Activated CD4-positive, alpha-beta T cell treated with anti-CD3 and anti-CD28 coated beads, Interleukin-2, Interleukin-4, amounts not matched to agents 100 ng/mL and 50 ng/mL, durations not matched to agents 16 hours and 8 hours (primary cell): ENCODE measurements around the gene POLN.
"Not testable (repeated sequence)": the region's sequence is repeated elsewhere in the genome, so short reads cannot be mapped to it uniquely, and the experiment has no call there.

Experiments used
- DNase-seq: peaks from one replicate; pipeline ENCODE4 v3.0.0-alpha.2; 2020; ENCODE audit warnings: low spot score

Gene POLN

GRCh38 chr4:2220016-2220630, 21.8 kb downstream of the POLN start:
- DNase-seq, result peak; percentile 75

GRCh38 chr4:2219233-2219760, 22.6 kb downstream of the POLN start:
- DNase-seq, result no peak

DNA sequence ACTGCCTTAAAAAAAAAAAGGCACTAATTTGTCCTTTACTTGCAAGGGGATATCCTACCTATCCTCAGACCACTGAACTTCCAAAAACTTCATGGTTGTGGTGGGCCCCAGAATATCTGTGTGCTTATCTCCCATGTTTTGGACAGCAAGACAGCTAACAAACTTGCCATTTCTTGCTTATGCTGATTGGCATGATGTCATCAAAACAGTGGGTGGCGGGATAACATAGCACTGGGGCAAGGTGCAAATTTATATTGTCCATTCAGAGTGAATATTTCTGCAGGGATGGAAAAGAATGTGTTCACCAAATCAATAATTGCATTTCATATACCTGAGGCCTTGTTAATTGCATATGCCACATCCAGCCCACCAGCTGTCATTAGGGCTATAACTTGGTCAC, 23.5 kb downstream of the POLN start:
- DNase-seq, result no peak

DNA sequence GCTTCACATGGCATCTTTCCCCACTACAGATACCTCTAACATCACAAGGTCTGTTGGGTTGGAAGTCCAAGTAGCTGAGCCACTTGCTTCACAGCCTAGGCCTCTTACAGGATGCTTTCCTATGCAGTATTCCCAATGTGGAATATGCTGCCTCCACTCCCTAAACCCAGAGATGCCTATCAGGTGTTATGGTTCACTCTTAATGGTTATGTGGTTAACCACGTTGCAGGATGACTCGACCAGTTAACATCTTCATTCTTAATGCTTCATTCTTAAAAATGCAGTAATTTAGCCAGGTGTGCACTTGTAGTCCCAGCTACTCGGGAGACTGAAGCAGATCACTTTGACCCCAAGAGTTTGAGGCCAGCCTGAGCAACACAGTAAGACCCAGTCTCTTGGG, 24.2 kb downstream of the POLN start:
- no peak for DNase-seq

DNA sequence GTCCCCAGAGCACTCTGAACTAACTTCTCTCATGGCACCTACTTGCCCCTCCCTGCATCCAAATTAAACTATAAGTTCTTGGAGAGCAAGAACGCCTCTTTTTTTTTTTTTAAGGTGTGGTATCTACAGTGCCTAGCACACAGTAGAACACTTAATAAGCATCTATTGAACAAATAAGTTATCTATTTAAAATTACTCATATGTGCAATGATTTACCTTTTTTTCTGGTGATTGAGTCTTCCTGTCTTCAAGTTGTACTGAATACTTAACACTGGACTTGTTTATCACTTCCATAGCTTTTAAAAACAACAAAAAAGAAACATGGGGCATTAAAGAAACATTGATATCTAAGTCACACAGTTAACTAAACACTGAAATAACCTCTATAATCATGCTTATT, 29.1 kb downstream of the POLN start:
- no peak for DNase-seq

- not testable (repeated sequence) for DNase-seq
Measured at GRCh38 chr4:2202789-2203188, 39.1 kb downstream of the POLN start.

GRCh38 chr4:2194496-2194895, 47.4 kb downstream of the POLN start:
- no peak for DNase-seq

- no peak for DNase-seq
Measured at GRCh38 chr4:2193326-2193725, 48.6 kb downstream of the POLN start.

GRCh38 chr4:2186865-2187172, 55.1 kb downstream of the POLN start:
- no peak for DNase-seq

- DNase-seq, result no peak
Measured at GRCh38 chr4:2186133-2186864, 55.6 kb downstream of the POLN start.

DNA sequence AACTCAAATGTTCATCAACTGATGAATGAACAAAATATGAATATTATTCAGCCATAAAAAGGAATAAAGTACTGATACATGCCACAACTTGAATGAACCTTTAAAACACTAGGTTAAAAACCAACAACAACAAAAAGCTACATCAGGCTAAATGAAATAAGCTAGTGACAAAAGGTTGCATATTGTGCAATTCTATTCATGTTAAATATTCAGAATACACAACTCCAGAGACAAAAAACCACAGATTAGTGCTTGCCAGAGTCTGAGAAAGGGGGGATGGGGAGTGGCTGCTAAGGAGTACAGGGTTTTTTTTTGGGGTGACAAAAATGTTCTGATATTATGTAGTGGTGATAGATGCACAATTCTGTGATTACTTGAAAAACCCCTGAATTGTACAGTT, 58.5 kb downstream of the POLN start:
- no peak for DNase-seq

DNA sequence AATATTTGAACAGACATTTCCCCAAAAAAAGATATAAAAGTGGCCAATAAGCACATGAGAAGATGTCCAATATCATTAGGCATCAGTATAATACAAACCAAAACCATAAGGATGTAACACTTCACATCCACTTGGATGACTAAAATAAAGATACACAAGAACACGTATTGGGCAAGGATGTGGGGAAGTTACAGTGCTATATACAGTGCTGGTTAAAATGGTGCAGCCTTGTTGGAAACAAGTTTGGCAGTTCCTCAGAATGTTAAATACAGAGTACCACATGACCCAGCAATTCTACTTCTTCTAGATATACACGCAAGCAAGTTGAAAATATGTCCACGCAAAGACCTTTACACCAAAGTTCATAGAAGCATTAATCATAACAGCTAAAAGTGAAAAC, 58.9 kb downstream of the POLN start:
- DNase-seq, result no peak

- DNase-seq, result no peak
Measured at GRCh38 chr4:2180410-2180809, 61.5 kb downstream of the POLN start.

DNA sequence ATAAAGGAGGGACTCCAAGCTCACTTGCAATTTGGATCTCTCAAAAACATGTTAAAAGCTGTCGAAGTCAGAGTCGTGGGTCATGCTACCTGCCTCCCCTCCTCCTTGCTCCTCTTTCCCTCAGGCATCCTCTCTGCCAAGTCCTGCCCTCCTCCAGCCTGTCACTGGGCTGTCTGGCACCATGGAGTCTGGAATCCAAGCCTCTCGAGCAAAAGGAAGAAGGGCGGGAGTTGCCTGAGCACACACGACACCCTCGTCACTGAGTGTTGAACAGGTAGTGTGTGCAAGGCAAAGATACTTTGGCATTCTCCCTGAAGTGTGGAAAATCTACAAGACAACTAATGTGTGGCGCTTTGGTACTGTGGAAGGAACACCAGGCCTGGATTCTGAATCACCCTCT, 62.2 kb downstream of the POLN start:
- DNase-seq, result no peak

- DNase-seq, result no peak
Measured at GRCh38 chr4:2178986-2179385, 62.9 kb downstream of the POLN start.

DNA sequence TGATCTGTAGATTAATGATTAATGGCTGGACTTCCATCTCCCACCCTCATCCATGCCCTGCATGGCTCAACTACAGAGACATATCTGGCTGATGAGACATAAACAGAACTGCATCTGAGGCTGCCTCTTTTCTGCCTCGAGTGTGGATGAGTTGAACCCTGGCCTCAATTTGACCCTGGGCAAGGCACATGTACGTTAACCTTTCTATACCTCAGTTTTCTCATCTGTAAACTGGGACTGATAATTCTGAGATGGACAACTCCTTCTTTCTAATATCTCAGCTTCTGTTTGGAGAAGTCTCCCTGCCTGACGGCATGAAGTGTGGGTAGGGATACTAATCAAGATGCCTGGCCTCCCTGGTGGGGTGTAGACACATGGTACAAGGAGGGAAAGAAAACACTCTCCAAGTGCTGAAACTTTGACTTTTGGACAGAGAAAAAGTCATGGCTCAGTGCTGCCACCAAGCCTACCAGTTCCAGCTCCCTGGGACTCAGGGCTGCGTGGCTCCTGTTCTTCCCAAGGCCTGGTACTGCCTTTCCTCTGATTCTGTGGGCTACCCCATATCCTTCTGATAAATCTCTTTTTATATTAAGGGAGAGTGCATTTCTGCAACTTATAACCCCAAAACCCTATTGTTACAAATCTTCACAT, 64.4 kb downstream of the POLN start:
- DNase-seq, result no peak

DNA sequence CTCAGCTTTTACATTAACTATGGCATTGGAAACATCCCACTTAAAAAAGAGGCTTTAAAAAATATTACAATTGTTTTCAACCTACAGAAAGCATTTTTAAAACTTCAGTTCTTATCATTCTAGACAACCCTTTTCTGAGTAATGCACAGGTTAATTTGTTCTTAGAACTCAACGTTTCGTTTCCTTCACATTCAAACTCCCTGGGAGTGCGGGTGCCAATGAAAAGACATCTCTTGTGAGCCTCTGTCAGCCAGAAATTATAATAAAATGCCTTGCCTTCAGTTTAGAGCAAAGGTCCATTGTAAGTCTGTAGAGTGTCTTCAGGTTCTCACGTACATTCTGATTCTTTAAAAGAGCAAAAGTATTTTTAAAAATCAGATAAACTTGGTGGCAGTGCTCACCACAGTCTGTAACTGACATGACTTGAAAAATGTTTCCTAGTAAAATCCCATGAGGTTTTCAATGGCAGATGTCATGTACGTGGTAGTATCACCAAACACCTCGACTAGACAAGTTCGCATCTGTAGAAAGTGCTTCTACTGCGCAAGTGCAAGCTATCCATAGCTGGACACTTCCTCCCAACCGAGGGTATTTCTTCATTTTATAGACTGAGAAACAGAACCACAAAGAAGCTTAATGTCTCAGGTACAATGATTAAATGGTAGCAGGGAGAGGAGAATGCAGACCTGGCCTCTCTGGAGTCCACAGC, 65.8 kb downstream of the POLN start:
- no peak for DNase-seq

DNA sequence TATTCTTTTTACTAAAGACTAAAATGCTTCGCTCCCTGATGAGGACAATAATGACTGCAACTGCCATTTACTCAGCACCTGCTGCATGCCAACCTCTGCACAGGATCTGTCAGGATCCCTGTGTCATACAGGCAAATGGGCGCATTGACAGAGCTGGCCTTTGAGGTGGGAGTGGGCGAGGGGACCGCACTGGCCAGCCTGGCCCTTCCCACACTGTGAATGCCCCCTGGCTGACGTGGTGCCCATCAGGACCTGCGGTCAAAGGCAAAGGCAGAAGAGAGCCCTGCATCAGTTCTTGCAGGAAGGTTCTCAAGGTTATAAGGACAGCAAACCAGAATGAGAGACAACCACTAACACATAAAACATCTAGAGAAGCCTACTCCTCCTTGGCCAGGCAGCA, 67.9 kb downstream of the POLN start:
- DNase-seq, result no peak

GRCh38 chr4:2172627-2173231, 69.2 kb downstream of the POLN start:
- DNase-seq, result no peak

- no peak for DNase-seq
Measured at GRCh38 chr4:2172161-2172560, 69.8 kb downstream of the POLN start.

DNA sequence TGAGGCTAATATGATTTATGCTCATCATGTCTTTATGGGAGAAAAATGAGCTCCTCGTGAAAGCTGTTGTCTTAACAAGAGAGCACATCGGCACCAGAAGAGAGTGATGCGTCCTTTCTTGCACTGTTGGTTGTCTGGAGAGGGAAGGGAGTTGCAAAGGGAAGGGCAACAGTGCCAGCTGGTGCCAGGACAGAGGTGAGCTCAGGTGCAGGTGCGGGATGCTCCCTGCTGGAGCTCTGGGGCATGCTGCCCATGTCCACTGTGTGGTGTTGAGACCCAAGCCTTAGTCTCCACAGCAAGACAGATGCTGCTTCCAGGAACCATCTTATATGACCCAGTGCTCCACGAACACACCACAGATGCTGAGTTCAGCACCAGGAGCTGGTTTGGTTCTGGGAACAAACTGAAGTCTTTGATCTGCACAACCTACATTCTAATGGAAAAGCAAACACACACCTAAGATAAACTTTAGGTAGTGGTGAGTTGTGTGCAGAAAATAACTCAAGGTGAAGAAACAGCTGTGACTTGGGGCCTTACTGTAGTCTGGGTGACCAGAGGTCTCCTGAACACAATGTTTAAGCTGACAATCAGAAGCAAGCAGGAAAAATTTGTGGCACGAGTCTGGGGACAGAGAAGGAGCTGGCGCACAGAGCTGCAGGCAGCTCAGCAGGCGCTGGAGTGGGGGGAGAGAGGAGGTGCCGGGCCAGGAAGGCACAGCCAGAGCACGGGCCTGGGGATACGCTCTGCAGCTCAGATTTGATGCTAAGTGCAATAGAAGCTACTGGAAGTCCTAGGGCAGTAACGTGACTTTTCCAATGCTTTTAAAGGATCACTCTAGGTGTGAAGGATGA, 73.2 kb downstream of the POLN start:
- DNase-seq, result no peak
